ENCODE measurements around the gene KIAA1549.

Gene KIAA1549

DNA sequence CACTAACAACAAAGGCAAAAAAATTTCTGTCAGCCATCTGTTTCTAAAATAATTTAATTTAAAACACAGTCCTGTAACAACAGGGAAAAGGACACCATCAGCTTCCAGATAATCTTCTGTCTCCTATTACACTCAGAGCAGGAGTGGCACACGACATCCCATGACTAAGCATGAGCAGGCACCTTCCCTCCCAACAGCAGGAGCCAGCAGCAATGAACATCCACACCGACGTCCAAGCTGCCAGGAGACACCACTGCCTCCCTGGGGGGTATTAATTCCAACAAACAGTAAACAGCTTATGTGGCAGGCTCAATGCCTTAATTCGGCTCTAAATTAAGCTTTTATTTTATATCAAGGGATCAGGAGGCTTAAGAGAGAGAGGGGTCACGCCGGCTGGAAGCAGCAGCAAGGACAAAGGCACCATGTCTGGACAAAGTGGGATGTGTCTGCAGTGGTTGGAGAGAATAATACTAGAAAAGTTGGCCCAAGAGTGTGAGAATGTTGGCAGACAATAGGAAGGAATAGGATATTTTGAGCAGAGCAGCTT is 45.7 kb downstream of the KIAA1549 start:
- Histone ChIP-seq H3K27me3 (ENCODE audit: control insufficient read depth, insufficient read depth, low read length) (no peaks in the 10 kb centered on the region), H3K4me1 (ENCODE audit: control insufficient read depth, low read depth, low read length) (peaks cover 12% of the 10 kb centered on the region), H3K27ac (ENCODE audit: low read length) (no peak overlapping the region), H3K9ac (ENCODE audit: low read length) (no peak overlapping the region), H3K4me3 (ENCODE audit: low read length) (no peak overlapping the region), H3K9me3 (ENCODE audit: control insufficient read depth, low read depth, low read length) (no peaks in the 10 kb centered on the region), H3K36me3 (ENCODE audit: control insufficient read depth, low read depth, low read length) (no peaks in the 10 kb centered on the region)

DNA sequence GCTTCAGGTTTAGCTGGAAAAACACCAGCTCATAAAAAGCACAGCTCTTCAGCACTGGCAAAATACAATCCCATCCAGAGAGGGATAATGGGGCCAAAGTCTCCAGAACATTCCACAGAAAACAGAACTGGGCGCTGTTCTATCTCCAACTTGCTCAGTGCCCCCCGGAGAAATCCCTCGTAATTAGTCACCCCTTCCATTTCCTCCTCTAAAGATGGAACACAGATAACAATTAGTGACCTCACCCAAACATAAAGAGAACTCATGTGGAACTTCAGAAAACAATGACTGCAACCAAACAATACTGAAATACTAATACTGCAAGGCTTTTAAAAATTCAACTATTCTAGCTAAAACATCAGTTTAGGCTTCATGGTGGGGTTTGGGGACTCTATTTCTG is 46.3 kb downstream of the KIAA1549 start:
- Histone ChIP-seq H3K9ac (ENCODE audit: low read length) (no peak overlapping the region), H3K27ac (ENCODE audit: low read length) (no peak overlapping the region)

GRCh38 chr7:138934367-138934766 is 46.8 kb downstream of the KIAA1549 start:
- Histone ChIP-seq H3K4me3 (ENCODE audit: low read length) (no peak overlapping the region), H3K4me1 (ENCODE audit: control insufficient read depth, low read depth, low read length) (peaks cover 12% of the 10 kb centered on the region), H3K27ac (ENCODE audit: low read length) (no peak overlapping the region), H3K36me3 (ENCODE audit: control insufficient read depth, low read depth, low read length) (no peaks in the 10 kb centered on the region), H3K9me3 (ENCODE audit: control insufficient read depth, low read depth, low read length) (no peaks in the 10 kb centered on the region), H3K27me3 (ENCODE audit: control insufficient read depth, insufficient read depth, low read length) (no peaks in the 10 kb centered on the region), H3K9ac (ENCODE audit: low read length) (no peak overlapping the region)

More for the DNA sequence above, 46.3 kb downstream of the KIAA1549 start:
- H3K27me3 ChIP-seq (ENCODE audit: control insufficient read depth, insufficient read depth, low read length), result no peaks in the 10 kb centered on the region
- no peaks in the 10 kb centered on the region for H3K9me3 ChIP-seq (ENCODE audit: control insufficient read depth, low read depth, low read length)
- no peak overlapping the region for H3K4me3 ChIP-seq (ENCODE audit: low read length)
- H3K4me1 ChIP-seq (ENCODE audit: control insufficient read depth, low read depth, low read length), result peaks cover 12% of the 10 kb centered on the region
- no peaks in the 10 kb centered on the region for H3K36me3 ChIP-seq (ENCODE audit: control insufficient read depth, low read depth, low read length)

GRCh38 chr7:138932870-138933269 is 48.3 kb downstream of the KIAA1549 start:
- Histone ChIP-seq H3K9ac (ENCODE audit: low read length) (no peak overlapping the region), H3K27me3 (ENCODE audit: control insufficient read depth, insufficient read depth, low read length) (no peaks in the 10 kb centered on the region), H3K4me3 (ENCODE audit: low read length) (no peak overlapping the region), H3K4me1 (ENCODE audit: control insufficient read depth, low read depth, low read length) (peaks cover 12% of the 10 kb centered on the region), H3K36me3 (ENCODE audit: control insufficient read depth, low read depth, low read length) (no peaks in the 10 kb centered on the region), H3K9me3 (ENCODE audit: control insufficient read depth, low read depth, low read length) (no peaks in the 10 kb centered on the region), H3K27ac (ENCODE audit: low read length) (no peak overlapping the region)

DNA sequence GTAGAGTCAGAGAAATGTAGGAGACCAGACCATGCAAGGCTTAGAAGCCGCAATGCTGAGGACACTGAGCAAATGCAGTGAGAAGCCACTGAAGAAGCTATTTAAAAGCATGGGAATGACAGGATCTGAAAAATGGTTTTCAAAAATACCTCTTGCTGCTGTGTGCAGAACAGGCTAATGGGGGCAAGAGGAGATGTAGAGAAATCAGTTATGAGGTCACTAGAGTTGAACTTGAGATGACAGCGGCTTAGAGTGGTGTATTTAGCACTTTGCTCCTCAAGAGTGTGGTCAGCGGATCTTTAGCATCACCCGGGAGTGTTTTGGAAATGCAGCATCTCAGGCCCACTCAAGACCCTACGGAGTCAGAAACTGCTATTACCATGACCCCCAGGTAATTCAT is 48.8 kb downstream of the KIAA1549 start:
- H3K4me1 ChIP-seq (ENCODE audit: control insufficient read depth, low read depth, low read length), result peaks cover 12% of the 10 kb centered on the region
- no peaks in the 10 kb centered on the region for H3K27me3 ChIP-seq (ENCODE audit: control insufficient read depth, insufficient read depth, low read length)
- H3K4me3 ChIP-seq (ENCODE audit: low read length), result no peak overlapping the region
- no peak overlapping the region for H3K27ac ChIP-seq (ENCODE audit: low read length)
- no peaks in the 10 kb centered on the region for H3K36me3 ChIP-seq (ENCODE audit: control insufficient read depth, low read depth, low read length)
- no peaks in the 10 kb centered on the region for H3K9me3 ChIP-seq (ENCODE audit: control insufficient read depth, low read depth, low read length)
- no peak overlapping the region for H3K9ac ChIP-seq (ENCODE audit: low read length)

- Histone ChIP-seq H3K9me3 (ENCODE audit: control insufficient read depth, low read depth, low read length) (no peaks in the 10 kb centered on the region), H3K4me1 (ENCODE audit: control insufficient read depth, low read depth, low read length) (peaks cover 2% of the 10 kb centered on the region), H3K9ac (ENCODE audit: low read length) (no peak overlapping the region), H3K27ac (ENCODE audit: low read length) (no peak overlapping the region), H3K4me3 (ENCODE audit: low read length) (no peak overlapping the region), H3K36me3 (ENCODE audit: control insufficient read depth, low read depth, low read length) (no peaks in the 10 kb centered on the region), H3K27me3 (ENCODE audit: control insufficient read depth, insufficient read depth, low read length) (no peaks in the 10 kb centered on the region)
Observed at GRCh38 chr7:138929969-138930368, 51.2 kb downstream of the KIAA1549 start.

DNA sequence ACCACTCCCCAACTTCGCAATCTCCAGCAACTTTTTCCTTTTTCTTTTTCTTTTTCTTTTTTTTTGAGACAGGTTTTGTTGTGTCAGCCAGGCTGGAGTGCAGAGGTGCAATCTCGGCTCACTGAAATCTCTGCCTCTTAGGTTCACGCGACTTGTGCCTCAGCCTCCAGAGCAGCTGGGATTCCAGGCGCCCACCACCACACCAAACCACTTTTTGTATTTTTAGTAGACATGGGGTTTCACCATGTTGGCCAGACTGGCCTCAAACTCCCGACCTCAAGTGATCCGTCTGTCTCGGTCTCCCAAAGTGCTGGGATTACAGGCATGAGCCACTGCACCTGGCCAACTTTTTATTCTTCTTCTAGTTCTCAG is 55.0 kb downstream of the KIAA1549 start:
- no peaks in the 10 kb centered on the region for H3K9me3 ChIP-seq (ENCODE audit: control insufficient read depth, low read depth, low read length)
- H3K27me3 ChIP-seq (ENCODE audit: control insufficient read depth, insufficient read depth, low read length), result no peaks in the 10 kb centered on the region
- H3K4me3 ChIP-seq (ENCODE audit: low read length), result no peak overlapping the region
- H3K27ac ChIP-seq (ENCODE audit: low read length), result no peak overlapping the region
- peaks cover 4% of the 10 kb centered on the region for H3K4me1 ChIP-seq (ENCODE audit: control insufficient read depth, low read depth, low read length)
- no peaks in the 10 kb centered on the region for H3K36me3 ChIP-seq (ENCODE audit: control insufficient read depth, low read depth, low read length)
- no peak overlapping the region for H3K9ac ChIP-seq (ENCODE audit: low read length)

GRCh38 chr7:138924501-138925225 is 56.5 kb downstream of the KIAA1549 start:
- Histone ChIP-seq H3K27me3 (ENCODE audit: control insufficient read depth, insufficient read depth, low read length) (no peaks in the 10 kb centered on the region), H3K4me1 (ENCODE audit: control insufficient read depth, low read depth, low read length) (peaks cover 4% of the 10 kb centered on the region), H3K36me3 (ENCODE audit: control insufficient read depth, low read depth, low read length) (no peaks in the 10 kb centered on the region), H3K9ac (ENCODE audit: low read length) (no peak overlapping the region), H3K27ac (ENCODE audit: low read length) (no peak overlapping the region), H3K4me3 (ENCODE audit: low read length) (no peak overlapping the region), H3K9me3 (ENCODE audit: control insufficient read depth, low read depth, low read length) (no peaks in the 10 kb centered on the region)

DNA sequence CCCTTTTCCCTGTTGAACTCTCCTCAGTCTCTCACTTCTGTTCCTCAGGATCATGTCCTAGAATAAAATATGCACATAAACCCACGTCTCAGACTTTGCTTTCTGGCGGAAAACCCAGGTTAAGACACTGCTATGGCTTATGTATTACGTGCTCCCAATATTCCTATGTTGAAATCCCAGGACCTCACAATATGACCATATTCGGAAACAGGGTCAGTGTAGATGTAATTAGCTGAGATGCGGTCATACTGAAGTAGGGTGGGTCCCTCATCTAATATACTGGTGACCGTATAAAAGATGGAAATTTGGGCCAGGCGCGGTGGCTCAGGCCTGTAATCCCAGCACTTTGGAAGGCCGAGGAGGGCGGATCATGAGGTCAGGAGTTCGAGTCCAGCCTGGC is 59.9 kb downstream of the KIAA1549 start:
- Histone ChIP-seq H3K9me3 (ENCODE audit: control insufficient read depth, low read depth, low read length) (no peaks in the 10 kb centered on the region), H3K9ac (ENCODE audit: low read length) (no peak overlapping the region), H3K27me3 (ENCODE audit: control insufficient read depth, insufficient read depth, low read length) (no peaks in the 10 kb centered on the region)

DNA sequence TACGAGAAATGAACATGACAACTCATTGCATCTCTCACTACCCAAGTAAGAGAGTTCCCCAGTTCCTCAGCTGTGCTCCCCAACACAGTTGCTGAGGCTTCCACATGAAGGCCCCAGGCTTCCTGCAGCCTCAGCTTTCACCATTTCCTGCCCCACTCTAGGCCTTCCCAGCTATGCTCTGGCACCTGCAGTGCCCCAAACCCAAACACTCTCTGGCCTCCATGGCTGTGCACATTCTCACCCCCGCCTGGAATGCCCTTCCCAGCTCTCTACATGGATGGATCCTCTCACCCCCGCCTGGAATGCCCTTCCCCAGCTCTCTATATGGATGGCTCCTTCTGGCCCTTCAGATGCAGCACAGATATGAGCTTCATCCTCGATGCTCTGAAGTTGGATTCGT is 61.3 kb downstream of the KIAA1549 start:
- peaks cover 4% of the 10 kb centered on the region for H3K4me1 ChIP-seq (ENCODE audit: control insufficient read depth, low read depth, low read length)
- H3K36me3 ChIP-seq (ENCODE audit: control insufficient read depth, low read depth, low read length), result peaks cover 11% of the 10 kb centered on the region
- H3K27me3 ChIP-seq (ENCODE audit: control insufficient read depth, insufficient read depth, low read length), result no peaks in the 10 kb centered on the region
- H3K4me3 ChIP-seq (ENCODE audit: low read length), result no peak overlapping the region
- no peak overlapping the region for H3K9ac ChIP-seq (ENCODE audit: low read length)
- no peak overlapping the region for H3K27ac ChIP-seq (ENCODE audit: low read length)
- no peaks in the 10 kb centered on the region for H3K9me3 ChIP-seq (ENCODE audit: control insufficient read depth, low read depth, low read length)

More for the DNA sequence above, 59.9 kb downstream of the KIAA1549 start:
- Histone ChIP-seq H3K36me3 (ENCODE audit: control insufficient read depth, low read depth, low read length) (peaks cover 11% of the 10 kb centered on the region), H3K27ac (ENCODE audit: low read length) (no peak overlapping the region), H3K4me1 (ENCODE audit: control insufficient read depth, low read depth, low read length) (peaks cover 4% of the 10 kb centered on the region), H3K4me3 (ENCODE audit: low read length) (no peak overlapping the region)

- Histone ChIP-seq H3K9me3 (ENCODE audit: control insufficient read depth, low read depth, low read length) (no peaks in the 10 kb centered on the region), H3K27me3 (ENCODE audit: control insufficient read depth, insufficient read depth, low read length) (no peaks in the 10 kb centered on the region), H3K4me3 (ENCODE audit: low read length) (no peak overlapping the region), H3K4me1 (ENCODE audit: control insufficient read depth, low read depth, low read length) (peaks cover under 1% of the 10 kb centered on the region), H3K9ac (ENCODE audit: low read length) (no peak overlapping the region), H3K27ac (ENCODE audit: low read length) (no peak overlapping the region), H3K36me3 (ENCODE audit: control insufficient read depth, low read depth, low read length) (peaks cover 11% of the 10 kb centered on the region)
Observed at GRCh38 chr7:138919216-138919615, 62.0 kb downstream of the KIAA1549 start.

DNA sequence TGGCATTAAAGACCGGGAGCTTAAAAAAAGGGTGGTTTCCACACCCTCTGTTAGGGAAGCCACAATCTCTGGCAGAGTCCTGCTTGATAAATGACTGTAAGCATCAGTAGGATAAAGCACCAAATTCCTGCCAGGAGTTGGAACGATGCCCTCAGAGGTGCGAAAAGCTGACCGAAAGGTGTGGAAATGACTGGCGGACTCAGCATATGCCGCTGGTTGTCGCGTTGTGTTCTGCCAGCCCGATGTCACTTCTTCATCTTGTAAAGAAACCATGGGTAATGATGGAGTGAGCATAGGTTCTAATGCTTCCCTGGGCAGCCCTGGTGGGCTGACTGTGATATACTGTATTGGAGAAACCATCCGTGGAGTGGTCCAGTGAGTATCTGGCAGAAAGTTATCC is 62.4 kb downstream of the KIAA1549 start:
- no peaks in the 10 kb centered on the region for H3K27me3 ChIP-seq (ENCODE audit: control insufficient read depth, insufficient read depth, low read length)
- H3K27ac ChIP-seq (ENCODE audit: low read length), result no peak overlapping the region
- H3K36me3 ChIP-seq (ENCODE audit: control insufficient read depth, low read depth, low read length), result peaks cover 11% of the 10 kb centered on the region
- H3K9me3 ChIP-seq (ENCODE audit: control insufficient read depth, low read depth, low read length), result no peaks in the 10 kb centered on the region
- H3K4me3 ChIP-seq (ENCODE audit: low read length), result no peak overlapping the region
- H3K9ac ChIP-seq (ENCODE audit: low read length), result no peak overlapping the region
- H3K4me1 ChIP-seq (ENCODE audit: control insufficient read depth, low read depth, low read length), result no peaks in the 10 kb centered on the region

Measured in iPS-18a (cell line).